GM12801 (cell line): ENCODE measurements around the gene NPW.

Experiments
- CTCF ChIP-seq: IDR thresholded peaks from one replicate; pipeline ENCODE4 v1.5.1; 2011; ENCODE audit warnings: control low read depth; ENCODE audit not compliant: insufficient read length; ENCODE audit errors: extremely low read depth

Gene NPW

DNA sequence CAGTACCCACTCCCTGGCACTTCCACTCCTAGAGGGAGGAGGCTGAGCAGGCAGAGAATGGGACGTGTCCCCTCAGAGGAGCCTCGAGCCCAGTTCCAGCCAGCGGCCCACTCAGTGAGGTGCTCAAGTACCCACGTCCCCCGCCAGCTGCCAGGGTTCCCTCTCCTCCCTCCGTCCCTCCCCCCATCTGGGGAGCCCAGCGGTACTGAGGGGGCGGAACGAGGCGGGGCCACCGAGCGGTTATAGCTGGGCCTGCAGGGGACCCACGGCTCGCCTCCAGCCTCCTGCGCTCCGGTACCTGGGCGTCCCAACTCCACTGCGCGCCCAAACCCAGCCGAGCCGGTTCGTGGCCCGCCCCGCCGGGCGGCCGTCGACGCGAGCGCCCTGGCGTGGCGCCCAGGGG, at the start of gene NPW:
Gene NPW, plus strand, starts transcription at position 268 of the 403 bp plus-strand sequence.
- TF ChIP-seq CTCF = no peak

GRCh38 chr16:1971796-1972489, 47.6 kb upstream of the NPW start, which contains the start of gene TBL3:
Gene TBL3 (plus strand): TSS chr16:1972053. CDS start chr16:1972165, 112 bp downstream.
- no peak for TF ChIP-seq CTCF

DNA sequence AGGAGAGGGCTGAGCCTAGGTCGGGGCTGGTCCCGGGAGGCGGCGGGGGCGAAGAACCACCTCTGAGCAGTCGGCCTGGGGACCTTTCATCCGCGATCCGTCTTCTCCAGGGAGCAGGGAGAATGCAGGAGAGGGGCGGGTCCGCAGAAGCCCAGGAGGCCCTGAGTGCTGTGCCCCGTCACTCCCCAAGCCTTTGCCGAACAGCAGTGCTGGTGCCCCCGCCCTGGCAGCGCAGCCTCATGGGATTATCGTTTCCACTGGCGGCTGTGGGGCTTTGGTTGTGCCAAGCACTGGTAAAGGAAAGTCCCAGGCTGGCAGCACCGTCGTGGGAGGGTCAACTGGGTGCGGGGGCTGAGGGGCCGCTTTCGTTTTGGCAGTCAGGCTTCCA, 47.1 kb upstream of the NPW start:
- TF ChIP-seq CTCF = no peak

- no peak for TF ChIP-seq CTCF
Observed at GRCh38 chr16:1973461-1974156, 46.0 kb upstream of the NPW start.

GRCh38 chr16:1974157-1975070, 45.2 kb upstream of the NPW start:
- TF ChIP-seq CTCF = no peak

DNA sequence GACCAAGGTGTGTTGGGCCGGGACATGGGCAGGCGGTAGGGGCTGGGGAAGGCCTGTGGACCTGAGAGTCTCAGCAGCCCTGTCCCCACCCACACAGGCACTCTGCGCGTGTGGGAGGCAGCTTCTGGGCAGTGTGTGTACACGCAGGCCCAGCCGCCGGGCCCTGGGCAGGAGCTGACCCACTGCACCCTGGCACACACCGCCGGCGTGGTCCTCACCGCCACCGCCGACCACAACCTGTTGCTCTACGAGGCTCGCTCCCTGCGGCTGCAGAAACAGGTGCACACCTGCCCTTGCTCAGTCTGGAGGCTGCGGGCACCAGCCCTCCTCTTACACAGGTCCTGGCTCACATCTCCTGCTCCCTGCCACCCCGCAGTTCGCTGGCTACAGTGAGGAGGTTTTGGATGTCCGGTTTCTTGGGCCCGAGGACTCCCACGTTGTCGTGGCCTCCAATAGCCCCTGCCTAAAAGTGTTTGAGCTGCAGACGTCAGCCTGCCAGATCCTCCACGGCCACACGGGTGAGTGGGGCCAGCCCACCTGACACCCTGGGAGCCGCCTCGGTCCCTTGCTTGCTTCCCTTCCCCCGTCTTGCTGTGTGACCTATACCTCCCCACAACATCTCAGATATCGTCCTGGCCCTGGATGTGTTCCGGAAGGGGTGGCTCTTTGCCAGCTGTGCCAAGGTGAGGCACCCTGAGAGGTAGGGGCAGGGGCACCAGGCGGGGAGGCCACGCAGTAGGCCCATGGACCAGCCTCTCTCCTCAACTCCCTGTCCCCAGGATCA, 44.0 kb upstream of the NPW start:
- no peak for TF ChIP-seq CTCF
